Keratinocyte (primary cell): ENCODE data around the gene TPI1. TPM values are rescaled to one million over a fixed set of nuclear protein-coding genes. Genes with fewer than 3 reads are reported as not detected.

Source experiments
- DNase-seq: peaks from one replicate; pipeline ENCODE4 v3.0.0-alpha.2; 2011; ENCODE audit warnings: low read depth, missing footprints, low spot score
- FAIRE-seq: peaks from 2 replicates; lab custom pipeline; 2011; peaks lifted over from hg19 to GRCh38; lab: Jason Lieb, UNC
- H2AFZ ChIP-seq: 2 replicates; pipeline ENCODE4 v1.6.0; 2012; ENCODE audit warnings: low read length, control low read depth, inconsistent platforms; ENCODE audit not compliant: control insufficient read depth
- H3K27ac ChIP-seq: 2 replicates; pipeline ENCODE4 v1.5.1; 2011; ENCODE audit warnings: low read length; ENCODE audit not compliant: control insufficient read depth, insufficient read depth
- H3K27me3 ChIP-seq: 3 replicates; pipeline ENCODE4 v1.6.0; 2011; ENCODE audit warnings: low read length; ENCODE audit not compliant: control insufficient read depth, insufficient read depth; ENCODE audit errors: extremely low read depth
- H3K36me3 ChIP-seq, 2 experiments: 2 replicates in 1 of 2; 3 replicates in 1 of 2; pipeline ENCODE4 v1.5.1; 2011; ENCODE audit warnings: low read length in 2 of 2, mild to moderate bottlenecking in 1 of 2; ENCODE audit not compliant: control insufficient read depth in 2 of 2, insufficient read depth in 2 of 2; ENCODE audit errors: extremely low read depth in 1 of 2
- H3K4me1 ChIP-seq: 3 replicates; pipeline ENCODE4 v1.5.1; 2011; ENCODE audit warnings: low read length; ENCODE audit not compliant: control insufficient read depth, insufficient read depth; ENCODE audit errors: extremely low read depth
- H3K4me2 ChIP-seq: 3 replicates; pipeline ENCODE4 v1.6.0; 2011; ENCODE audit warnings: low read depth, low read length; ENCODE audit not compliant: control insufficient read depth, insufficient read depth; ENCODE audit errors: extremely low read depth
- H3K4me3 ChIP-seq, 3 experiments: fragments of 200-600 bp in 1 of 3; sonication (generic) in 1 of 3; 2 replicates in 2 of 3; 3 replicates in 1 of 3; pipeline ENCODE4 v1.5.1; 2011 to 2016; ENCODE audit warnings: low read length in 3 of 3, mild to moderate bottlenecking in 3 of 3, control low read depth in 2 of 3, inconsistent platforms in 1 of 3, low read depth in 1 of 3, mixed read lengths in 1 of 3, mixed run types in 1 of 3, moderate library complexity in 1 of 3; ENCODE audit not compliant: control insufficient read depth in 2 of 3, insufficient read depth in 2 of 3; ENCODE audit errors: extremely low read depth in 1 of 3
- H3K79me2 ChIP-seq: 2 replicates; pipeline ENCODE4 v1.6.0; 2012; ENCODE audit warnings: low read length; ENCODE audit not compliant: control insufficient read depth, insufficient read depth
- H3K9ac ChIP-seq: 3 replicates; pipeline ENCODE4 v1.6.0; 2011; ENCODE audit warnings: low read length; ENCODE audit not compliant: control insufficient read depth, insufficient read depth; ENCODE audit errors: extremely low read depth
- H3K9me1 ChIP-seq: 3 replicates; pipeline ENCODE4 v1.6.0; 2011; ENCODE audit warnings: low read length; ENCODE audit not compliant: control insufficient read depth, insufficient read depth; ENCODE audit errors: extremely low read depth
- H3K9me3 ChIP-seq: 2 replicates; pipeline ENCODE4 v1.5.1; 2012; ENCODE audit warnings: low read depth, low read length; ENCODE audit not compliant: control insufficient read depth
- H4K20me1 ChIP-seq: 3 replicates; pipeline ENCODE4 v1.6.0; 2011; ENCODE audit warnings: low read length; ENCODE audit not compliant: control insufficient read depth, insufficient read depth; ENCODE audit errors: extremely low read depth
- CTCF ChIP-seq, 3 experiments: IDR thresholded peaks in 1 of 3; conservative IDR thresholded peaks in 1 of 3; optimal IDR thresholded peaks in 1 of 3; 2 replicates in 2 of 3; 3 replicates in 1 of 3; pipeline versions ENCODE3 to v1.5.1; 2011; ENCODE audit warnings: low read length in 3 of 3, mild to moderate bottlenecking in 3 of 3, moderate library complexity in 2 of 3, control low read depth in 1 of 3, inconsistent platforms in 1 of 3; ENCODE audit not compliant: insufficient read depth in 2 of 3; ENCODE audit errors: extremely low read depth in 1 of 3
- EZH2 ChIP-seq: IDR thresholded peaks from one replicate; pipeline ENCODE4 v1.6.1; 2012; ENCODE audit warnings: inconsistent platforms, mild to moderate bottlenecking, low read length, moderate library complexity
- dilution Hi-C: fragments of 300-500 bp; cut with MboI; formaldehyde crosslinking; loops from one replicate; pipeline ENCODE4 v1.7.0; 2020; ENCODE audit warnings: low sequenced_read_pairs; ENCODE audit not compliant: extremely low pct_ligation_motif_present
- polyA plus RNA-seq, 5 experiments: library from polyadenylated mRNA; depleted of rRNA in 3 of 5; stranded (reverse) in 3 of 5; stranded (forward) in 1 of 5; unstranded in 1 of 5; fragments of >200 nt; gene quantifications; 1 replicate in 1 of 5; 2 replicates in 3 of 5; 3 replicates in 1 of 5; pipeline versions ENCODE4 v1.2.1 to v1.2.3, GENCODE V29; 2011 to 2012; ENCODE audit warnings: missing spikeins in 2 of 5, low read depth in 1 of 5, low replicate concordance in 1 of 5

TPI1 gene
- polyA plus RNA-seq, 1 donor (not counting 4 experiments of a cell fraction or from before 2014, with no cell fraction given), result 1,551 TPM

- H3K27me3 ChIP-seq, result no peaks in the 10 kb centered on the region
- dilution Hi-C loops, result no loop called here
- TF ChIP-seq CTCF (optimal IDR thresholded peaks at IDR 0.05 in 1 of 3, IDR thresholded peaks at IDR 0.05 in 1 of 3, conservative IDR thresholded peaks at IDR 0.05 in 1 of 3; ENCODE audit: extremely low read depth in 1 of 3, insufficient read depth in 2 of 3, low read length in 3 of 3) (no peak), EZH2 (no peak)
- H3K4me1 ChIP-seq, result peaks cover 7% of the 10 kb centered on the region
- no peak overlapping the region for H2AFZ ChIP-seq
- no peaks in the 10 kb centered on the region for H3K36me3 ChIP-seq
- no peak overlapping the region for H3K9ac ChIP-seq
- H3K79me2 ChIP-seq, result no peaks in the 10 kb centered on the region
- no peak for FAIRE-seq
- H3K4me3 ChIP-seq, result no peak overlapping the region
- DNase-seq, result no peak
- no peak overlapping the region for H3K27ac ChIP-seq
- H4K20me1 ChIP-seq, result no peaks in the 10 kb centered on the region
- H3K9me3 ChIP-seq, result no peaks in the 10 kb centered on the region
- no peak overlapping the region for H3K4me2 ChIP-seq
- no peaks in the 10 kb centered on the region for H3K9me1 ChIP-seq
Measured at GRCh38 chr12:6899427-6899826, 32.1 kb downstream of the TPI1 start.

GRCh38 chr12:6899837-6900519, 32.6 kb downstream of the TPI1 start:
- no peak overlapping the region for H3K9ac ChIP-seq
- TF ChIP-seq CTCF (optimal IDR thresholded peaks at IDR 0.05 in 1 of 3, IDR thresholded peaks at IDR 0.05 in 1 of 3, conservative IDR thresholded peaks at IDR 0.05 in 1 of 3; ENCODE audit: extremely low read depth in 1 of 3, insufficient read depth in 2 of 3, low read length in 3 of 3) (no peak), EZH2 (no peak)
- H3K9me3 ChIP-seq, result no peaks in the 10 kb centered on the region
- no peaks in the 10 kb centered on the region for H4K20me1 ChIP-seq
- no peaks in the 10 kb centered on the region for H3K79me2 ChIP-seq
- no peak overlapping the region for H3K4me2 ChIP-seq
- H3K9me1 ChIP-seq, result no peaks in the 10 kb centered on the region
- H2AFZ ChIP-seq, result no peak overlapping the region
- no peaks in the 10 kb centered on the region for H3K27me3 ChIP-seq
- H3K4me3 ChIP-seq, result no peak overlapping the region
- H3K36me3 ChIP-seq, result no peaks in the 10 kb centered on the region
- no peak overlapping the region for H3K27ac ChIP-seq
- H3K4me1 ChIP-seq, result peaks cover 8% of the 10 kb centered on the region
- dilution Hi-C loops, result no loop called here
- DNase-seq, result no peak
- no peak for FAIRE-seq
